CD14-positive monocyte (primary cell): Measurements from ENCODE around the gene STAT3. TPM values are rescaled to one million over a fixed set of nuclear protein-coding genes. Genes with fewer than 3 reads are reported as not detected.

Source experiments
- DNase-seq, 3 donors: peaks; one replicate each; pipeline ENCODE4 v3.0.0-alpha.2; 2011 to 2022
- H2AFZ ChIP-seq: 2 replicates; pipeline ENCODE4 v1.6.0; 2012; ENCODE audit warnings: mild to moderate bottlenecking, low read depth, low read length, inconsistent platforms; ENCODE audit not compliant: insufficient read depth, poor library complexity, severe bottlenecking
- H3K27ac ChIP-seq, 2 donors: 1 replicate in 1 of 2; 2 replicates in 1 of 2; pipeline ENCODE4 v1.5.1; 2012 to 2013; ENCODE audit warnings: low read length in 2 of 2, control low read depth in 1 of 2, inconsistent platforms in 1 of 2, low read depth in 1 of 2, mild to moderate bottlenecking in 1 of 2
- H3K27me3 ChIP-seq, 2 donors: one replicate each; pipeline versions ENCODE4 v1.6.0 to v1.6.1; 2011 to 2013; ENCODE audit warnings: low read length in 2 of 2; ENCODE audit not compliant: control insufficient read depth in 2 of 2, insufficient read depth in 2 of 2
- H3K36me3 ChIP-seq, 2 donors: replicated peaks in 1 of 2; 1 replicate in 1 of 2; 2 replicates in 1 of 2; pipeline versions ENCODE4 v1.5.1 to v1.6.1; 2012 to 2013; ENCODE audit warnings: low read length in 2 of 2, control low read depth in 1 of 2, inconsistent platforms in 1 of 2, mild to moderate bottlenecking in 1 of 2; ENCODE audit not compliant: insufficient read depth in 2 of 2, control insufficient read depth in 1 of 2
- H3K4me1 ChIP-seq, 2 donors: 1 replicate in 1 of 2; 2 replicates in 1 of 2; pipeline versions ENCODE4 v1.5.1 to v1.6.1; 2012 to 2013; ENCODE audit warnings: low read length in 2 of 2, control low read depth in 1 of 2, inconsistent platforms in 1 of 2, mild to moderate bottlenecking in 1 of 2, moderate library complexity in 1 of 2; ENCODE audit not compliant: insufficient read depth in 2 of 2, control insufficient read depth in 1 of 2
- H3K4me2 ChIP-seq: replicated peaks from 2 replicates; pipeline ENCODE3; 2012; ENCODE audit warnings: low read length, moderate library complexity, mild to moderate bottlenecking; ENCODE audit not compliant: poor library complexity, severe bottlenecking; ENCODE audit errors: extremely low read depth
- H3K4me3 ChIP-seq, 3 experiments: fragments of 200-600 bp in 1 of 3; sonication (generic) in 1 of 3; replicated peaks in 1 of 3; 1 replicate in 2 of 3; 2 replicates in 1 of 3; pipeline ENCODE4 v1.5.1; 2011 to 2013; ENCODE audit warnings: low read length in 3 of 3, mild to moderate bottlenecking in 3 of 3, control low read depth in 2 of 3, low read depth in 2 of 3, inconsistent platforms in 1 of 3, moderate library complexity in 1 of 3
- H3K79me2 ChIP-seq: 2 replicates; pipeline ENCODE4 v1.6.0; 2012; ENCODE audit warnings: mild to moderate bottlenecking, control low read depth, inconsistent platforms, low read length, moderate library complexity; ENCODE audit not compliant: insufficient read depth
- H3K9ac ChIP-seq: 2 replicates; pipeline ENCODE4 v1.6.0; 2017; ENCODE audit warnings: low read length, mild to moderate bottlenecking; ENCODE audit not compliant: insufficient read depth, poor library complexity, severe bottlenecking
- H3K9me3 ChIP-seq, 2 donors: replicated peaks in 1 of 2; 1 replicate in 1 of 2; 2 replicates in 1 of 2; pipeline versions ENCODE4 v1.5.1 to v1.6.1; 2012 to 2013; ENCODE audit warnings: low read length in 2 of 2, control low read depth in 1 of 2; ENCODE audit not compliant: control insufficient read depth in 1 of 2, insufficient read depth in 1 of 2
- H4K20me1 ChIP-seq: 2 replicates; pipeline ENCODE4 v1.6.0; 2012; ENCODE audit warnings: mild to moderate bottlenecking, low read length, control low read depth, moderate library complexity; ENCODE audit not compliant: insufficient read depth
- H3K27ac Mint-ChIP-seq, 7 donors: one replicate each; pipeline ENCODE4 v1.8.0; 2020; ENCODE audit warnings: mild to moderate bottlenecking in 7 of 7, mixed read lengths in 7 of 7, moderate library complexity in 6 of 7, inconsistent platforms in 2 of 7
- H3K27me3 Mint-ChIP-seq, 3 donors: one replicate each; pipeline ENCODE4 v1.8.0; 2021 to 2022; ENCODE audit warnings: low read depth in 3 of 3, mild to moderate bottlenecking in 3 of 3, mixed read lengths in 3 of 3, moderate library complexity in 3 of 3, inconsistent platforms in 1 of 3
- H3K36me3 Mint-ChIP-seq, 2 donors: one replicate each; pipeline ENCODE4 v1.8.0; 2020; ENCODE audit warnings: mixed read lengths in 2 of 2, inconsistent platforms in 1 of 2, mild to moderate bottlenecking in 1 of 2
- H3K4me1 Mint-ChIP-seq: one replicate; pipeline ENCODE4 v1.8.0; 2020; ENCODE audit warnings: mild to moderate bottlenecking, mixed read lengths
- H3K4me3 Mint-ChIP-seq, 2 donors: one replicate each; pipeline ENCODE4 v1.8.0; 2020; ENCODE audit warnings: mild to moderate bottlenecking in 2 of 2, mixed read lengths in 2 of 2, moderate library complexity in 1 of 2
- H3K9me3 Mint-ChIP-seq, 7 donors: one replicate each; pipeline ENCODE4 v1.8.0; 2020 to 2022; ENCODE audit warnings: mixed read lengths in 7 of 7, mild to moderate bottlenecking in 6 of 7, moderate library complexity in 6 of 7, inconsistent platforms in 2 of 7
- WGBS: methylation state at CpG from one replicate; pipeline ENCODE4 v1.1.5; 2013; ENCODE audit warnings: missing lambda C conversion rate; ENCODE audit not compliant: insufficient coverage; 5-methylcytosine and 5-hydroxymethylcytosine counted together
- intact Hi-C, 2 donors: fragments of 100-400 bp; cut with micrococcal nuclease; formaldehyde crosslinking; loops; one replicate each; pipeline versions ENCODE4 v1.15.0 to v1.15.1; 2023
- polyA plus RNA-seq, 3 donors: library from polyadenylated mRNA; depleted of rRNA in 1 of 3; unstranded in 2 of 3; stranded (reverse) in 1 of 3; fragments of 300-500 nt in 2 of 3; fragments of >200 nt in 1 of 3; fragmentation: Illumina TruSeq in 2 of 3; gene quantifications; 1 replicate in 2 of 3; 2 replicates in 1 of 3; pipeline ENCODE4 v1.2.3, GENCODE V29; 2012 to 2021
- TF ChIP-seq, protein P1 (sequence below): fragments of 200-600 bp; IDR thresholded peaks from one replicate; pipeline ENCODE4 v1.8.0; 2022; ENCODE audit warnings: antibody characterized with exemption, mild to moderate bottlenecking

Gene STAT3
- polyA plus RNA-seq, 3 donors = 73.0 to 155 (median 110) TPM

DNA sequence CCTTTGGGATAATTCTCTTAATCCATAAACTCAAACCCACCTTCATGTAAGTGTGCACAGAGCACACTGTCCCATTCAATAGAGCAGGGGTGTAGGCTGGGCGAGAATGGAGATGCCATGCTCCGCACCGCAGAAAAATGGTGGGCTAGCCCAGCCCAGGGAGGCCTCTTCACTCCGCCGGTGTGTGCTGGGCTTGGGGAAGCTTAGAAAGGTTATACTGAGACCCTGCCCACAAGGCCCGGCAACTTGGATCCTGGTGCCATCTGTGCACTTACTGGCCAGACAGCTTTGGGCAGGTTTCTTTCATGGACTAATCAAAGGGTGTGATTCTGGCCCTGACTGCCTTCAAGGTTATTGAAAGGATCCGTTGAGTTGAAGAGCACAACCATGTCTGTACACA, 103.7 kb downstream of the STAT3 start:
- Histone ChIP-seq H3K79me2 (peaks cover 22% of the 10 kb centered on the region), H3K4me1 (peaks cover 32 to 39% of the 10 kb centered on the region in 2 donors), H3K36me3 (no peaks in the 10 kb centered on the region), H3K27me3 (no peaks in the 10 kb centered on the region), H2AFZ (no peak overlapping the region), H3K4me3 (no peak overlapping the region), H4K20me1 (peaks cover 14% of the 10 kb centered on the region), H3K9ac (no peak overlapping the region), H3K4me2 (no peak overlapping the region), H3K27ac (no peak overlapping the region), H3K9me3 (no peaks in the 10 kb centered on the region)
- peaks cover 0 to 1% (median 1%) of the 10 kb centered on the region in 3 donors for H3K27me3 Mint-ChIP-seq
- no peak overlapping the region for H3K4me3 Mint-ChIP-seq
- peaks cover 30% of the 10 kb centered on the region for H3K4me1 Mint-ChIP-seq
- peak overlapping the region in 1 of 7 donors; percentile 55 for H3K27ac Mint-ChIP-seq
- no peaks in the 10 kb centered on the region for H3K9me3 Mint-ChIP-seq
- H3K36me3 Mint-ChIP-seq = peaks cover 0 to under 1% of the 10 kb centered on the region in 2 donors
- WGBS = 98% methylated on average over 5 of the region's 7 CpGs
- TF ChIP-seq, protein P1, sequence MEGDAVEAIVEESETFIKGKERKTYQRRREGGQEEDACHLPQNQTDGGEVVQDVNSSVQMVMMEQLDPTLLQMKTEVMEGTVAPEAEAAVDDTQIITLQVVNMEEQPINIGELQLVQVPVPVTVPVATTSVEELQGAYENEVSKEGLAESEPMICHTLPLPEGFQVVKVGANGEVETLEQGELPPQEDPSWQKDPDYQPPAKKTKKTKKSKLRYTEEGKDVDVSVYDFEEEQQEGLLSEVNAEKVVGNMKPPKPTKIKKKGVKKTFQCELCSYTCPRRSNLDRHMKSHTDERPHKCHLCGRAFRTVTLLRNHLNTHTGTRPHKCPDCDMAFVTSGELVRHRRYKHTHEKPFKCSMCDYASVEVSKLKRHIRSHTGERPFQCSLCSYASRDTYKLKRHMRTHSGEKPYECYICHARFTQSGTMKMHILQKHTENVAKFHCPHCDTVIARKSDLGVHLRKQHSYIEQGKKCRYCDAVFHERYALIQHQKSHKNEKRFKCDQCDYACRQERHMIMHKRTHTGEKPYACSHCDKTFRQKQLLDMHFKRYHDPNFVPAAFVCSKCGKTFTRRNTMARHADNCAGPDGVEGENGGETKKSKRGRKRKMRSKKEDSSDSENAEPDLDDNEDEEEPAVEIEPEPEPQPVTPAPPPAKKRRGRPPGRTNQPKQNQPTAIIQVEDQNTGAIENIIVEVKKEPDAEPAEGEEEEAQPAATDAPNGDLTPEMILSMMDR = no peak
- intact Hi-C loops = no loop called here
- no peak for DNase-seq

DNA sequence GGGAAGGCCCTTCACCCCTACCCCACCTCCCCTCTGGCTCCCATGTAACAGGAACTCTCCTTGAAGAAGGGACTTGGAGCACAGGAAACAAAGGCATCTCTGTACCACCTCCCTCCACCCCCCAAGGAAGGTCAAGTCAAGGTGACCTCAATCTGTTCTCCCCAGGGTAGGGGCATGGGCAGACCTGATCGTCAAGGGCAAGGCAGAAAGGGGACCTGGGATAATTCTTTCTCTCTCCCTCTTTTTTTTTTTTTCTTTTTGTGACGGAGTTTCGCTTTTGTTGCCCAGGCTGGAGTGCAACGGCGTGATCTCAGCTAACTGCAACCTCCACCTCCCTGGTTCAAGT, 104.2 kb downstream of the STAT3 start:
- peaks cover 8% of the 10 kb centered on the region for H4K20me1 ChIP-seq
- Mint-ChIP-seq H3K36me3 (no peaks in the 10 kb centered on the region), H3K27me3 (peaks cover 0 to 1% (median 1%) of the 10 kb centered on the region in 3 donors), H3K9me3 (no peaks in the 10 kb centered on the region), H3K27ac (peak overlapping the region in 1 of 7 donors; percentile 55), H3K4me1 (peaks cover 26% of the 10 kb centered on the region), H3K4me3 (no peak overlapping the region)
- 90% methylated on average over 4 of the region's 5 CpGs for WGBS
- intact Hi-C loops = no loop called here
- no peak for DNase-seq
- peaks cover 26 to 34% of the 10 kb centered on the region in 2 donors for H3K4me1 ChIP-seq
- no peak overlapping the region for H3K4me3 ChIP-seq
- H3K79me2 ChIP-seq = peaks cover 17% of the 10 kb centered on the region
- H3K9me3 ChIP-seq = no peaks in the 10 kb centered on the region
- TF ChIP-seq, protein P1 = no peak
- no peak overlapping the region for H3K9ac ChIP-seq
- no peak overlapping the region for H3K4me2 ChIP-seq
- H3K36me3 ChIP-seq = no peaks in the 10 kb centered on the region
- H3K27me3 ChIP-seq = no peaks in the 10 kb centered on the region
- no peak overlapping the region for H2AFZ ChIP-seq
- no peak overlapping the region for H3K27ac ChIP-seq
